Keratinocyte (primary cell): Measurements from ENCODE around the gene GPR152.
A peak's percentile ranks its signal among the peaks of the same experiment; 100 is the strongest.

Source experiments
- CTCF ChIP-seq, 3 experiments: IDR thresholded peaks in 1 of 3; conservative IDR thresholded peaks in 1 of 3; optimal IDR thresholded peaks in 1 of 3; 2 replicates in 2 of 3; 3 replicates in 1 of 3; pipeline versions ENCODE3 to v1.5.1; 2011; ENCODE audit warnings: low read length in 3 of 3, mild to moderate bottlenecking in 3 of 3, moderate library complexity in 2 of 3, control low read depth in 1 of 3, inconsistent platforms in 1 of 3; ENCODE audit not compliant: insufficient read depth in 2 of 3; ENCODE audit errors: extremely low read depth in 1 of 3
- EZH2 ChIP-seq: IDR thresholded peaks from one replicate; pipeline ENCODE4 v1.6.1; 2012; ENCODE audit warnings: inconsistent platforms, mild to moderate bottlenecking, low read length, moderate library complexity

GRCh38 chr11:67482827-67483798 lies 30.6 kb upstream of the GPR152 start, which contains the start of gene AIP:
- TF ChIP-seq CTCF (optimal IDR thresholded peaks at IDR 0.05 in 1 of 3, IDR thresholded peaks at IDR 0.05 in 1 of 3, conservative IDR thresholded peaks at IDR 0.05 in 1 of 3; ENCODE audit: extremely low read depth in 1 of 3, insufficient read depth in 2 of 3, low read length in 3 of 3) (peak in 1 of 3 experiments; percentile 20), EZH2 (no peak)
